Measurements from ENCODE around the gene PAQR7.

GRCh38 chr1:25912076-25912831 lies 36.7 kb upstream of the PAQR7 start:
- TF ChIP-seq POLR2A (IDR thresholded peaks at IDR 0.05; ENCODE audit: low read length): no peak
- no peak for TF ChIP-seq GATA1 (IDR thresholded peaks at IDR 0.05; ENCODE audit: low read depth, low read length)

All from erythroblast (primary cell).